SU-DHL-6 (cell line): ENCODE results near the gene AKT3.

Source experiments
- H2AFZ ChIP-seq: fragments of 200-600 bp; sonication (generic); 2 replicates; pipeline ENCODE4 v1.6.1; 2014; ENCODE audit warnings: low read depth, mild to moderate bottlenecking, moderate library complexity, mixed read lengths, antibody characterized with exemption, low read length; ENCODE audit not compliant: severe bottlenecking
- H3F3A ChIP-seq: fragments of 200-600 bp; shearing (Covaris generic); 2 replicates; pipeline ENCODE4 v1.6.0; 2016; ENCODE audit warnings: antibody characterized with exemption, mild to moderate bottlenecking; ENCODE audit not compliant: insufficient read depth
- H3K27ac ChIP-seq: fragments of 200-600 bp; sonication (generic); 2 replicates; pipeline ENCODE4 v1.5.1; 2016; ENCODE audit warnings: low read depth, mild to moderate bottlenecking, low read length, moderate library complexity, mixed read lengths
- H3K27me3 ChIP-seq: fragments of 200-600 bp; sonication (generic), shearing (Covaris generic); 2 replicates; pipeline ENCODE4 v1.6.0; 2014; ENCODE audit warnings: mild to moderate bottlenecking, low read length
- H3K36me3 ChIP-seq: fragments of 200-600 bp; sonication (generic); 2 replicates; pipeline ENCODE4 v1.6.1; 2014; ENCODE audit warnings: mild to moderate bottlenecking, low read length, mixed read lengths
- H3K4me2 ChIP-seq: fragments of 300-600, 200-600 bp; shearing (Covaris generic), sonication (generic); 2 replicates; pipeline ENCODE4 v1.6.0; 2014; ENCODE audit warnings: low read length, low read depth, mild to moderate bottlenecking; ENCODE audit not compliant: poor library complexity, severe bottlenecking
- H3K4me3 ChIP-seq: fragments of 200-600 bp; sonication (generic); 2 replicates; pipeline ENCODE4 v1.5.1; 2014; ENCODE audit warnings: antibody characterized with exemption, low read length, mild to moderate bottlenecking, mixed read lengths; ENCODE audit not compliant: insufficient read depth, poor library complexity, severe bottlenecking
- H3K79me2 ChIP-seq: fragments of 200-600 bp; sonication (generic); 2 replicates; pipeline ENCODE4 v1.6.1; 2014; ENCODE audit warnings: mild to moderate bottlenecking, low read length, moderate library complexity; ENCODE audit not compliant: insufficient read depth
- H3K9ac ChIP-seq: fragments of 200-600 bp; sonication (generic); 2 replicates; pipeline ENCODE4 v1.7.0; 2014; ENCODE audit warnings: mild to moderate bottlenecking, low read length
- H3K9me2 ChIP-seq: fragments of 200-600 bp; sonication (generic); replicated peaks from 2 replicates; pipeline ENCODE4 v1.6.1; 2014; ENCODE audit warnings: low read length; ENCODE audit not compliant: insufficient read depth
- H3K9me3 ChIP-seq: fragments of 200-600 bp; sonication (generic); 2 replicates; pipeline ENCODE4 v1.6.1; 2014; ENCODE audit warnings: low read length, mixed read lengths; ENCODE audit not compliant: insufficient read depth
- H4K20me1 ChIP-seq: fragments of 200-600 bp; sonication (generic); 2 replicates; pipeline ENCODE4 v1.6.1; 2014; ENCODE audit warnings: low read depth, mild to moderate bottlenecking, antibody characterized with exemption, low read length, moderate library complexity, mixed read lengths
- EZH2phosphoT487 ChIP-seq: fragments of 200-600 bp; sonication (generic), shearing (Covaris generic); conservative IDR thresholded peaks from 2 replicates; pipeline ENCODE4 v1.6.1; 2018; ENCODE audit warnings: mild to moderate bottlenecking, antibody characterized with exemption, low read length, moderate library complexity, mixed read lengths
- TF ChIP-seq, protein P1 (sequence below): fragments of 200-600 bp; sonication (generic); IDR thresholded peaks from one replicate; pipeline ENCODE4 v1.5.1; 2017; ENCODE audit warnings: antibody characterized with exemption, mild to moderate bottlenecking, low read length, moderate library complexity; ENCODE audit not compliant: insufficient read depth, poor library complexity, severe bottlenecking

The AKT3 gene

GRCh38 chr1:243842161-243842560 is 7.9 kb downstream of the AKT3 start:
- Histone ChIP-seq H3K79me2 (no peaks in the 10 kb centered on the region), H3K9ac (no peak overlapping the region), H3K4me3 (no peak overlapping the region)

GRCh38 chr1:243841507-243841906 is 8.5 kb downstream of the AKT3 start:
- H3K4me3 ChIP-seq, result no peak overlapping the region
- no peak overlapping the region for H2AFZ ChIP-seq
- H3K9ac ChIP-seq, result no peak overlapping the region

More at GRCh38 chr1:243842161-243842560, 7.9 kb downstream of the AKT3 start:
- Histone ChIP-seq H3K27ac (no peak overlapping the region), H3K9me3 (no peaks in the 10 kb centered on the region), H2AFZ (no peak overlapping the region), H3K9me2 (no peaks in the 10 kb centered on the region), H3F3A (peaks cover 4% of the 10 kb centered on the region; the same call in 1 of the 2 replicates), H3K36me3 (no peaks in the 10 kb centered on the region), H3K4me2 (no peak overlapping the region), H4K20me1 (no peaks in the 10 kb centered on the region), H3K27me3 (no peaks in the 10 kb centered on the region)
- TF ChIP-seq, protein P1, sequence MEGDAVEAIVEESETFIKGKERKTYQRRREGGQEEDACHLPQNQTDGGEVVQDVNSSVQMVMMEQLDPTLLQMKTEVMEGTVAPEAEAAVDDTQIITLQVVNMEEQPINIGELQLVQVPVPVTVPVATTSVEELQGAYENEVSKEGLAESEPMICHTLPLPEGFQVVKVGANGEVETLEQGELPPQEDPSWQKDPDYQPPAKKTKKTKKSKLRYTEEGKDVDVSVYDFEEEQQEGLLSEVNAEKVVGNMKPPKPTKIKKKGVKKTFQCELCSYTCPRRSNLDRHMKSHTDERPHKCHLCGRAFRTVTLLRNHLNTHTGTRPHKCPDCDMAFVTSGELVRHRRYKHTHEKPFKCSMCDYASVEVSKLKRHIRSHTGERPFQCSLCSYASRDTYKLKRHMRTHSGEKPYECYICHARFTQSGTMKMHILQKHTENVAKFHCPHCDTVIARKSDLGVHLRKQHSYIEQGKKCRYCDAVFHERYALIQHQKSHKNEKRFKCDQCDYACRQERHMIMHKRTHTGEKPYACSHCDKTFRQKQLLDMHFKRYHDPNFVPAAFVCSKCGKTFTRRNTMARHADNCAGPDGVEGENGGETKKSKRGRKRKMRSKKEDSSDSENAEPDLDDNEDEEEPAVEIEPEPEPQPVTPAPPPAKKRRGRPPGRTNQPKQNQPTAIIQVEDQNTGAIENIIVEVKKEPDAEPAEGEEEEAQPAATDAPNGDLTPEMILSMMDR, result no peak
- TF ChIP-seq EZH2phosphoT487, result no peak

DNA sequence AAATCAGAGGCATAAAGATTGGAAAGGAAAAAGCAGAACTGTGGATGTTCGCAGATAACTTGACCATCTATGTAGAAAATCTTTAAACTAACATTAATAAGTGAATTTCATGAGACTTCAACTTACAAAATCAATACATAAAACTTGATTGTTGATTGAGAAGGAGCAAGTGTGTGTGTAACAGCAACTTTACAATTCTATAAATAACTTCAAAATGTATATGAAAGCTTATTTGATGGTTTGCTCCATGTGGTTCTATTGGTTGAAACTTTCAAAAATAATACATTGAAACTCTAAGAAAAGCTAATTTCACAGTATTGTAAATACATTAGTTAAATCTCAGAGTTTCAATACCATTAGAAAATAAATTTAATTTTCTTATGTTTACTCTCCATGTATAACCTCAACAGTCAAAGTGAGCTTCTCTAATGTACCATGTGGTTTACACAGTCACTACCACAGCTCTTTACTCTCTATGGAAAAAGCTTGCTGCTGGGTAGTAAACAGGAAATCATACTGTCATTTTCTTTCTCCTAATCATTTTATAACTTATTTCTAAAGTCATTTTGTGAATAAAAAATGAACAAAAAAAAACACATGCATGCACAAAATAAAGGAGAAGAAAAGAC is 12.0 kb downstream of the AKT3 start:
- no peaks in the 10 kb centered on the region for H3K27me3 ChIP-seq
- H3K36me3 ChIP-seq, result no peaks in the 10 kb centered on the region
- H3K4me3 ChIP-seq, result no peak overlapping the region
- no peak for TF ChIP-seq EZH2phosphoT487
- TF ChIP-seq, protein P1, result no peak
- H3K79me2 ChIP-seq, result no peaks in the 10 kb centered on the region
- no peaks in the 10 kb centered on the region for H3K9me2 ChIP-seq
- H3F3A ChIP-seq, result no peaks in the 10 kb centered on the region
- H3K9ac ChIP-seq, result no peak overlapping the region
- H3K9me3 ChIP-seq, result no peaks in the 10 kb centered on the region
- no peak overlapping the region for H3K4me2 ChIP-seq
- no peak overlapping the region for H2AFZ ChIP-seq
- no peak overlapping the region for H3K27ac ChIP-seq
- no peaks in the 10 kb centered on the region for H4K20me1 ChIP-seq

More at GRCh38 chr1:243841507-243841906, 8.5 kb downstream of the AKT3 start:
- Histone ChIP-seq H3K27me3 (no peaks in the 10 kb centered on the region), H3K9me2 (no peaks in the 10 kb centered on the region), H3K9me3 (no peaks in the 10 kb centered on the region), H3K27ac (no peak overlapping the region), H4K20me1 (no peaks in the 10 kb centered on the region), H3K4me2 (no peak overlapping the region), H3K79me2 (no peaks in the 10 kb centered on the region), H3F3A (peaks cover 3% of the 10 kb centered on the region; the same call in 1 of the 2 replicates), H3K36me3 (no peaks in the 10 kb centered on the region)
- TF ChIP-seq EZH2phosphoT487, result no peak
- TF ChIP-seq, protein P1, result no peak
